Adrenal gland (tissue), 5 donors: ENCODE measurements around the gene CAPN11.

ENCODE experiments used
- CTCF ChIP-seq, 6 experiments: fragments of 450-650 bp in 4 of 6; fragments of 200-600 bp in 2 of 6; sonication (generic) in 1 of 6; IDR thresholded peaks; 1 replicate in 5 of 6; 2 replicates in 1 of 6; pipeline versions ENCODE4 v1.5.1 to v1.8.0; 2016 to 2021; ENCODE audit warnings: antibody characterized with exemption in 6 of 6, mild to moderate bottlenecking in 2 of 6, moderate library complexity in 1 of 6
- POLR2A ChIP-seq, 2 donors: fragments of 450-650 bp; IDR thresholded peaks; one replicate each; pipeline ENCODE4 v1.6.1; 2017; ENCODE audit warnings: antibody characterized with exemption in 2 of 2, mild to moderate bottlenecking in 2 of 2, moderate library complexity in 1 of 2
- donor health status: DM: no; HTN: no; CAD: no.

GRCh38 chr6:44178424-44179071 is 19.9 kb downstream of the CAPN11 start:
- TF ChIP-seq CTCF (IDR thresholded peaks at IDR 0.05) (no peak), POLR2A (IDR thresholded peaks at IDR 0.05) (no peak)
